GM19372 (cell line): ENCODE measurements around the gene EAF2.
"Not testable (repeated sequence)": the region's sequence is repeated elsewhere in the genome, so short reads cannot be mapped to it uniquely, and the experiment has no call there.

Experiments
- ATAC-seq: cut with Tn5 transposase; IDR thresholded peaks from one replicate; pipeline ENCODE4 v1.9.1; 2021; ENCODE audit warnings: mild to moderate bottlenecking, low read depth, moderate library complexity; ENCODE audit not compliant: unreplicated experiment

EAF2 gene

GRCh38 chr3:121857778-121858177 is 22.8 kb downstream of the EAF2 start:
- ATAC-seq: not testable (repeated sequence)

GRCh38 chr3:121863247-121863646 is 28.2 kb downstream of the EAF2 start:
- not testable (repeated sequence) for ATAC-seq

GRCh38 chr3:121863801-121864200 is 28.8 kb downstream of the EAF2 start:
- ATAC-seq: no peak

- ATAC-seq: no peak
Measured at GRCh38 chr3:121869736-121870135, 34.7 kb downstream of the EAF2 start.

GRCh38 chr3:121870717-121871116 is 35.7 kb downstream of the EAF2 start:
- no peak for ATAC-seq

GRCh38 chr3:121871430-121871829 is 36.4 kb downstream of the EAF2 start:
- ATAC-seq: no peak

- ATAC-seq: no peak
Measured at GRCh38 chr3:121878411-121878810, 43.4 kb downstream of the EAF2 start.

- ATAC-seq: no peak
Measured at GRCh38 chr3:121883507-121883906, 48.5 kb downstream of the EAF2 start.

GRCh38 chr3:121885386-121885785 is 50.4 kb downstream of the EAF2 start:
- ATAC-seq: no peak

GRCh38 chr3:121894301-121894990 is 59.4 kb downstream of the EAF2 start, which contains the start of gene SLC15A2:
Gene SLC15A2 (plus strand): TSS chr3:121894401. CDS start chr3:121894477, 76 bp downstream.
- no peak for ATAC-seq

- no peak for ATAC-seq
Measured at GRCh38 chr3:121895121-121895520, 60.1 kb downstream of the EAF2 start.

- ATAC-seq: no peak
Measured at GRCh38 chr3:121895736-121896135, 60.7 kb downstream of the EAF2 start.

- no peak for ATAC-seq
Measured at GRCh38 chr3:121896823-121897222, 61.8 kb downstream of the EAF2 start.

GRCh38 chr3:121897296-121897695 is 62.3 kb downstream of the EAF2 start:
- ATAC-seq: no peak

GRCh38 chr3:121913305-121913990 is 78.4 kb downstream of the EAF2 start:
- no peak for ATAC-seq

- ATAC-seq: no peak
Measured at GRCh38 chr3:121914081-121914998, 79.3 kb downstream of the EAF2 start.

- ATAC-seq: no peak
Measured at GRCh38 chr3:121916189-121916588, 81.2 kb downstream of the EAF2 start.

- no peak for ATAC-seq
Measured at GRCh38 chr3:121918779-121919483, 83.9 kb downstream of the EAF2 start.

GRCh38 chr3:121924734-121925133 is 89.7 kb downstream of the EAF2 start:
- ATAC-seq: no peak

- ATAC-seq: no peak
Measured at GRCh38 chr3:121926380-121926779, 91.4 kb downstream of the EAF2 start.
